ENCODE results near the gene MSI2.

DNA sequence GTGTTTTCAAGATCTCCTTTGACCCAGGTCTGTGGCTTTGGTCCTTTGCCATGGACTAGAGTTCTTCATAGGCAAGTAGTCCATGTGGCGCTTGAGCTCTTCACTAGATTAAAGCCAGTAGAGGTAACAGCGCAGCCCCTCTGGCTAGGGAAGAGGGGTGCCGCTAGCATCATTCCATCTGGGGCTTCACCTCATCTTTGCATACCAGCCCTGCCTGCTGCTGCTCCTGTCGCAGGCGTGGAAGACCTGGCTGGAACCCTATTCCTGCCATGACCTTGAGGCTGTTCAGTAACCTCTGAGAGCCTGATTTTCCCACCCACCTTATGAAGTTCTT, 198.4 kb downstream of the MSI2 start:
- no peak for TF ChIP-seq POLR2A (IDR thresholded peaks at IDR 0.05)
- TF ChIP-seq, protein P1, sequence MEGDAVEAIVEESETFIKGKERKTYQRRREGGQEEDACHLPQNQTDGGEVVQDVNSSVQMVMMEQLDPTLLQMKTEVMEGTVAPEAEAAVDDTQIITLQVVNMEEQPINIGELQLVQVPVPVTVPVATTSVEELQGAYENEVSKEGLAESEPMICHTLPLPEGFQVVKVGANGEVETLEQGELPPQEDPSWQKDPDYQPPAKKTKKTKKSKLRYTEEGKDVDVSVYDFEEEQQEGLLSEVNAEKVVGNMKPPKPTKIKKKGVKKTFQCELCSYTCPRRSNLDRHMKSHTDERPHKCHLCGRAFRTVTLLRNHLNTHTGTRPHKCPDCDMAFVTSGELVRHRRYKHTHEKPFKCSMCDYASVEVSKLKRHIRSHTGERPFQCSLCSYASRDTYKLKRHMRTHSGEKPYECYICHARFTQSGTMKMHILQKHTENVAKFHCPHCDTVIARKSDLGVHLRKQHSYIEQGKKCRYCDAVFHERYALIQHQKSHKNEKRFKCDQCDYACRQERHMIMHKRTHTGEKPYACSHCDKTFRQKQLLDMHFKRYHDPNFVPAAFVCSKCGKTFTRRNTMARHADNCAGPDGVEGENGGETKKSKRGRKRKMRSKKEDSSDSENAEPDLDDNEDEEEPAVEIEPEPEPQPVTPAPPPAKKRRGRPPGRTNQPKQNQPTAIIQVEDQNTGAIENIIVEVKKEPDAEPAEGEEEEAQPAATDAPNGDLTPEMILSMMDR (IDR thresholded peaks at IDR 0.05) = no peak

All from gastroesophageal sphincter (tissue), 3 donors.